ENCODE data around the gene KRCC1. TPM values are rescaled to one million over a fixed set of nuclear protein-coding genes. Genes with fewer than 3 reads are reported as not detected.

The KRCC1 gene
- polyA plus RNA-seq, 1 experiment: 42.6 TPM

- ChIA-PET CTCF (interaction anchor here (3.5 kb wide), 1 partner anchor 10 kb away, joined by 16 read pairs; no protein-coding TSS in a partner anchor), POLR2A (no interaction called here)
- no peak for DNase-seq (ENCODE audit: low read depth, low spot score)
- Histone ChIP-seq H3K9me3 (ENCODE audit: control insufficient read depth, insufficient read depth, low read length) (no peaks in the 10 kb centered on the region), H3K4me3 (ENCODE audit: low read depth, low read length) (no peak overlapping the region), H3K27me3 (ENCODE audit: control insufficient read depth, insufficient read depth, low read length) (peaks cover 6% of the 10 kb centered on the region), H3K27ac (ENCODE audit: low read depth, low read length) (no peak overlapping the region)
- no peak for TF ChIP-seq CTCF (IDR thresholded peaks at IDR 0.05; ENCODE audit: low read depth, low read length)
Measured at GRCh38 chr2:88011011-88011410, 44.6 kb downstream of the KRCC1 start.

DNA sequence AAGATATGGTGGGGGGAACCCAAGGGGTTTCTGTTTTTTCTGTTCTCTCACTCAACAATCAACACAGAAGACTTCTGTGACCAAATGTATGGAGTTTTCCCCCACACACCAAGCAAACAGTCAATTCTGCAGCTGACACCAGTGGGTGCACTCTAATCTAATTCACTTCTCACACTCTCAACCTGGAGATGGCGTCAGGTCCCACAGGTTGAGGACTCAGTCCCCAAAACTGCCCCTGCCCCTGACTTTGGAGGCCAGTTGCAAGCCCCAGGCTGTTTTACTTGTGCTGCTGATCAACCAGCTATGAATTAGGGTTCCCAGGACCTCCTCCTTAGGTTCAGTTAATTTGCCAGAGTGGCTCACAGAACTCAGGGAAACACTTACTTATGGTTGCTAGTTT lies 45.4 kb downstream of the KRCC1 start:
- no peaks in the 10 kb centered on the region for H3K9me3 ChIP-seq (ENCODE audit: control insufficient read depth, insufficient read depth, low read length)
- H3K27me3 ChIP-seq (ENCODE audit: control insufficient read depth, insufficient read depth, low read length): peaks cover 6% of the 10 kb centered on the region
- no peak overlapping the region for H3K4me3 ChIP-seq (ENCODE audit: low read depth, low read length)
- DNase-seq (ENCODE audit: low read depth, low spot score): no peak
- no peak for TF ChIP-seq CTCF (IDR thresholded peaks at IDR 0.05; ENCODE audit: low read depth, low read length)
- POLR2A ChIA-PET: no interaction called here
- H3K27ac ChIP-seq (ENCODE audit: low read depth, low read length): no peak overlapping the region
- CTCF ChIA-PET: interaction anchor here (0.5 to 3.5 kb wide), 5 partner anchors 9 to 860 kb away, joined by 3 to 16 read pairs (median 3); no protein-coding TSS in a partner anchor

DNA sequence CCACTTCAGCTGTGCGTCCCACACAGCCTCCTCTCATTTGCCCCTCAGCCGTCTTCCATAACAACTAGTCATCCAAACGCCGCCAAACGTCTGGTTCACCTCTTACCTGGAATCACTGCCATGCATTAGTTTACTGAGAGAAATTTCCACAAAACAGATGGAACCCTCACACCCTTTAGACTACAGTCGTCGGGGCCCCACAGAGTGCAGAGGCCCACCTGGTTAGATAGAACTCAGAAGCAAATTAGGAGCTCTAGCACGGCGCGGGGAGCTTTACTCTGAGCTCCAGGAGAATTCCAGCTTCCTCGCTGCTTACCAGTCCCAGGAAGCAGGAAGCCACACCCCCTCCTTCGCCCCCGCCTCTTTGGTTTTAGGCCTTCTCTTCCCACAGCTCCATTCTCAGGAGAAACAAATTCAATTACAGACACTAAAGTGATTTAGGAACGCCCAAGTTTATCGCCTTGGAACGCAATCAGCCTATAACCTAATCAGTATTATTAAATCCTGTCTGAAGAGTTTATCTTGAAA lies 48.6 kb downstream of the KRCC1 start:
- no peak for TF ChIP-seq CTCF (IDR thresholded peaks at IDR 0.05; ENCODE audit: low read depth, low read length)
- no peak for DNase-seq (ENCODE audit: low read depth, low spot score)
- ChIA-PET POLR2A (no interaction called here), CTCF (no interaction called here)
- no peaks in the 10 kb centered on the region for H3K9me3 ChIP-seq (ENCODE audit: control insufficient read depth, insufficient read depth, low read length)
- H3K27me3 ChIP-seq (ENCODE audit: control insufficient read depth, insufficient read depth, low read length): peaks cover 6% of the 10 kb centered on the region
- H3K27ac ChIP-seq (ENCODE audit: low read depth, low read length): no peak overlapping the region
- H3K4me3 ChIP-seq (ENCODE audit: low read depth, low read length): no peak overlapping the region

- Histone ChIP-seq H3K9me3 (ENCODE audit: control insufficient read depth, insufficient read depth, low read length) (no peaks in the 10 kb centered on the region), H3K27ac (ENCODE audit: low read depth, low read length) (no peak overlapping the region), H3K4me3 (ENCODE audit: low read depth, low read length) (no peak overlapping the region), H3K27me3 (ENCODE audit: control insufficient read depth, insufficient read depth, low read length) (peaks cover 6% of the 10 kb centered on the region)
- ChIA-PET POLR2A (no interaction called here), CTCF (interaction anchor here (0.6 kb wide), 1 partner anchor 299 kb away, joined by 5 read pairs; no protein-coding TSS in a partner anchor)
- DNase-seq (ENCODE audit: low read depth, low spot score): no peak
- TF ChIP-seq CTCF (IDR thresholded peaks at IDR 0.05; ENCODE audit: low read depth, low read length): no peak
Measured at GRCh38 chr2:88005776-88006175, 49.8 kb downstream of the KRCC1 start.

GRCh38 chr2:88003074-88003755 lies 52.4 kb downstream of the KRCC1 start:
- Histone ChIP-seq H3K27ac (ENCODE audit: low read depth, low read length) (peak overlapping the region; percentile 11), H3K9me3 (ENCODE audit: control insufficient read depth, insufficient read depth, low read length) (no peaks in the 10 kb centered on the region), H3K27me3 (ENCODE audit: control insufficient read depth, insufficient read depth, low read length) (no peaks in the 10 kb centered on the region), H3K4me3 (ENCODE audit: low read depth, low read length) (no peak overlapping the region)
- no peak for DNase-seq (ENCODE audit: low read depth, low spot score)
- TF ChIP-seq CTCF (IDR thresholded peaks at IDR 0.05; ENCODE audit: low read depth, low read length): peak; percentile 9; the same call in 1 of the 2 replicates
- ChIA-PET POLR2A (no interaction called here), CTCF (interaction anchor here (1.5 kb wide), 1 partner anchor 28 kb away, joined by 9 read pairs; no protein-coding TSS in a partner anchor)

Measured in AG04450 (cell line).